Measurements from ENCODE around the gene GBF1. TPM values are rescaled to one million over a fixed set of nuclear protein-coding genes. Genes with fewer than 3 reads are reported as not detected.
"Not testable (repeated sequence)": the region's sequence is repeated elsewhere in the genome, so short reads cannot be mapped to it uniquely, and the experiment has no call there.

Gene GBF1
- total RNA-seq, 2 donors from 2014 or later, result 44.2 to 47.6 TPM

DNA sequence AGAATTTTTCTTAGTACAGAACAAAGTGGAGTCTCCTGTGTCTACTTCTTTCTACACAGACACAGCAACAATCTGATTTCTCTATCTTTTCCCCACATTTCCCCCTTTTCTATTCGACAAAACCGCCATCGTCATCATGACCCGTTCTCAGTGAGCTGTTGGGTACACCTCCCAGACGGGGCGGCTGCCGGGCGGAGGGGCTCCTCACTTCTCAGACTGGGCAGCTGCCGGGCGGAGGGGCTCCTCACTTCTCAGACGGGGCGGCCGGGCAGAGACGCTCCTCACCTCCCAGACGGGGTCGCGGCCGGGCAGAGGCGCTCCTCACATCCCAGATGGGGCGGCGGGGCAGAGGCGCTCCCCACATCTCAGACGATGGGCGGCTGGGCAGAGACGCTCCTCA, 56.0 kb downstream of the GBF1 start:
- not testable (repeated sequence) for H3K27me3 Mint-ChIP-seq (ENCODE audit: low read depth); H3K9me3 Mint-ChIP-seq; DNase-seq; H3K36me3 Mint-ChIP-seq (ENCODE audit: insufficient read depth in 2 of 2); H3K27ac Mint-ChIP-seq; H3K4me3 Mint-ChIP-seq; ATAC-seq (replicated peaks in 1 of 2)
- peaks cover 26% of the 10 kb centered on the region for H3K4me1 Mint-ChIP-seq (ENCODE audit: low read depth)

GRCh38 chr10:102302611-102303010, 57.3 kb downstream of the GBF1 start:
- Mint-ChIP-seq H3K36me3 (ENCODE audit: insufficient read depth in 2 of 2) (peaks cover 0 to 8% of the 10 kb centered on the region in 2 donors), H3K4me1 (ENCODE audit: low read depth) (peaks cover 21% of the 10 kb centered on the region), H3K4me3 (no peak overlapping the region), H3K9me3 (no peaks in the 10 kb centered on the region), H3K27me3 (ENCODE audit: low read depth) (no peaks in the 10 kb centered on the region), H3K27ac (no peak overlapping the region)
- DNase-seq (no peak), ATAC-seq (replicated peaks in 1 of 2) (no peak)

DNA sequence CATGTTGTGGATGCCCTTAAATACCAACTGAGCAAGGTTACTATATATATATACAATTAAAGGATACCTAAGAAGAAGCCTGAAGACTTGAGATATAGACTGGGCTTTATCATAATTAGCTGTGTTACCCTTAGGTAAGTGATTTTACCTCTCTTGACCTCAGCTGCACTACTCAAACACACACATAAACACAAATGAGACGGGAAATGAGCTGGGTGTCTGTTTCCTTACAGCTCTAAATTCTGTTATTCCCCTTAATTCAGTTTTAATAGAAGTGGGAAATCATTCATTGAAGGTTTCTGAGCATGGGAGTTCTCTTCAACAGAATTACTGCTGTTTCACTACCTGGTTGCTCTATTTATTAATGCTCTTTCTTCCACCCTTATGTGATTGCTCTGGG, 60.7 kb downstream of the GBF1 start:
- peaks cover 15% of the 10 kb centered on the region for H3K4me1 Mint-ChIP-seq (ENCODE audit: low read depth)
- H3K27ac Mint-ChIP-seq, result no peak overlapping the region
- DNase-seq (no peak), ATAC-seq (replicated peaks in 1 of 2) (no peak)
- no peaks in the 10 kb centered on the region for H3K9me3 Mint-ChIP-seq
- H3K36me3 Mint-ChIP-seq (ENCODE audit: insufficient read depth in 2 of 2), result peaks cover 0 to 12% of the 10 kb centered on the region in 2 donors
- no peak overlapping the region for H3K4me3 Mint-ChIP-seq
- H3K27me3 Mint-ChIP-seq (ENCODE audit: low read depth), result no peaks in the 10 kb centered on the region

DNA sequence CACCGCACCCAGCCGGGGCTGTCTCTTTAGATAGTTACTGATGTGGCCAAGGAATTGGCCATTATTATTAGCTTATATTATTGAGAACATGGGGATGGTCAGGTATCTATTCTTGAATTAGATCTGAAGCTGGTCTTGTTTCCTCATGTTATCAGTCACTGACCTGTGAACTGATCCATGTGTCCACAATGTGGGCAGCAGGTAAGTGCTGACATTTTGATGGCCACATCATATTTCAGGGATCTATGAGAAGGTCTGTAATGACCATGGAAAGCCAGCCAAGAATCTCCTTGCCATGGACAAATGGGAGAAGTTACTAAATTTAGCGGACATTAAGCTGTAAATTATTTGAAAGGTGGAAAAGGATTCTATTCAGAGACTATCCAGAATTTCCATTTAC, 61.4 kb downstream of the GBF1 start:
- DNase-seq, result no peak
- no peak overlapping the region for H3K27ac Mint-ChIP-seq
- no peak for ATAC-seq (replicated peaks in 1 of 2)

GRCh38 chr10:102308318-102308717, 63.0 kb downstream of the GBF1 start:
- Mint-ChIP-seq H3K36me3 (ENCODE audit: insufficient read depth in 2 of 2) (peaks cover 0 to 11% of the 10 kb centered on the region in 2 donors), H3K4me1 (ENCODE audit: low read depth) (peaks cover 37% of the 10 kb centered on the region)
- ATAC-seq (replicated peaks in 1 of 2); H3K27me3 Mint-ChIP-seq (ENCODE audit: low read depth); H3K4me3 Mint-ChIP-seq; H3K9me3 Mint-ChIP-seq; H3K27ac Mint-ChIP-seq; DNase-seq: not testable (repeated sequence)

More for the DNA sequence above, 61.4 kb downstream of the GBF1 start:
- Mint-ChIP-seq H3K36me3 (ENCODE audit: insufficient read depth in 2 of 2) (peaks cover 0 to 11% of the 10 kb centered on the region in 2 donors), H3K9me3 (no peaks in the 10 kb centered on the region), H3K4me1 (ENCODE audit: low read depth) (peaks cover 21% of the 10 kb centered on the region), H3K4me3 (no peak overlapping the region), H3K27me3 (ENCODE audit: low read depth) (no peaks in the 10 kb centered on the region)

- Mint-ChIP-seq H3K9me3 (no peaks in the 10 kb centered on the region), H3K4me1 (ENCODE audit: low read depth) (peaks cover 41% of the 10 kb centered on the region), H3K36me3 (ENCODE audit: insufficient read depth in 2 of 2) (peaks cover 0 to 11% of the 10 kb centered on the region in 2 donors), H3K27me3 (ENCODE audit: low read depth) (no peaks in the 10 kb centered on the region), H3K4me3 (no peak overlapping the region), H3K27ac (no peak overlapping the region)
- DNase-seq, result no peak
- no peak for ATAC-seq (replicated peaks in 1 of 2)
These were observed 63.9 kb downstream of the GBF1 start for GRCh38 chr10:102309236-102309635.

DNA sequence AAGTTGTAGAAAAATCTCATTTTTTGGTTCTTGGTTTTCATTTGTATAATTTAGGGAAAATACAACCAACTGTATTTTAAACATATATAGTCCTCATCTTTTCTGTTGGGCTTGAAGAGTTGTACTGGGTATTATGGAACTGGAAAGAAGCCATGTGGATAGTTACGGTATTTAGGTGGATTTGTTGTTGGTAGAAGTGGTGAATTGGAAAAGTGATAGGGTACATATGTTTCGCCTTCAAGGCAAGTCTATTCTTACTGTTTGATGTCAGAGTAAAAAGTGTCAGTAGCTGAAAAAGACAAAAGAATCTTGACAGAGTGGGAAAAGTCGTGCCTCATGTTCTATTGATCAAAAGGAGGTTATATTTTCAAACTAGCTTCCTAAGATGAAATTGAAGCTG, 64.6 kb downstream of the GBF1 start:
- Mint-ChIP-seq H3K27ac (no peak overlapping the region), H3K36me3 (ENCODE audit: insufficient read depth in 2 of 2) (peaks cover 0 to 11% of the 10 kb centered on the region in 2 donors), H3K4me1 (ENCODE audit: low read depth) (peaks cover 45% of the 10 kb centered on the region)

DNA sequence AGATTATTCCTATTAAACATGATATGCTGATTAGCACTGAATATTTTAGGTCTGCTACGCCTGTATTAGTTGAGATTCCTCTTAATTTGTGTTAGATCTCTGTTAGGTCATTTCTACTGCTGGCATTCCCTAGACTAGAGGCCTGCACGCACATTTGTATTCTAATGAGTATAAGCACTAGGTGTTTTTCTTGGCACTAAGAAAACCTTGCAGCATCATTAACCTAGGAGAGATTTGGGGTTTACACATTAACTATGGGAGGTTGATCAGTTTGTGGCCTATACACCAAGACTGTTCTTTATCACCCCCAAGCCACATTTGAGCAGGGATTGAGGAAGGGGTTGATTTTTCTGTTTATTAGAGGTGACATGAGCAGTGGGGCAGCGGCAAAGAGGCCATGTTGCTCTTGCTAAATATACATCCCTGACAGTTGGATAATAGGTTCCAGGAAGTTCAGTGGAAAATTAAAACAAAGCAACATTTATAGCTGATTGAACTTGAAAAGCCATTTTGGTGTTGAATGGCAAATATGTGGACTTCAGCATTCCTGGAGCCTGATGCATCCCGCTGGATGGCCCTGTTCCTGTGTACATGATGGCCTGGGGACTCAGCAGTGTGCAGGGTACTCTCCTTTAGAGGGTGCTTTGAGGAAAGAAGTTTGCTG, 65.2 kb downstream of the GBF1 start:
- peaks cover 0 to 11% of the 10 kb centered on the region in 2 donors for H3K36me3 Mint-ChIP-seq (ENCODE audit: insufficient read depth in 2 of 2)
- peaks cover 45% of the 10 kb centered on the region for H3K4me1 Mint-ChIP-seq (ENCODE audit: low read depth)
- H3K9me3 Mint-ChIP-seq, result no peaks in the 10 kb centered on the region
- no peak overlapping the region for H3K4me3 Mint-ChIP-seq
- DNase-seq (no peak), ATAC-seq (replicated peaks in 1 of 2) (no peak)
- H3K27ac Mint-ChIP-seq, result no peak overlapping the region
- no peaks in the 10 kb centered on the region for H3K27me3 Mint-ChIP-seq (ENCODE audit: low read depth)

More for the DNA sequence above, 64.6 kb downstream of the GBF1 start:
- H3K9me3 Mint-ChIP-seq, result no peaks in the 10 kb centered on the region
- no peak overlapping the region for H3K4me3 Mint-ChIP-seq
- ATAC-seq (replicated peaks in 1 of 2) (no peak), DNase-seq (no peak)
- H3K27me3 Mint-ChIP-seq (ENCODE audit: low read depth), result no peaks in the 10 kb centered on the region

DNA sequence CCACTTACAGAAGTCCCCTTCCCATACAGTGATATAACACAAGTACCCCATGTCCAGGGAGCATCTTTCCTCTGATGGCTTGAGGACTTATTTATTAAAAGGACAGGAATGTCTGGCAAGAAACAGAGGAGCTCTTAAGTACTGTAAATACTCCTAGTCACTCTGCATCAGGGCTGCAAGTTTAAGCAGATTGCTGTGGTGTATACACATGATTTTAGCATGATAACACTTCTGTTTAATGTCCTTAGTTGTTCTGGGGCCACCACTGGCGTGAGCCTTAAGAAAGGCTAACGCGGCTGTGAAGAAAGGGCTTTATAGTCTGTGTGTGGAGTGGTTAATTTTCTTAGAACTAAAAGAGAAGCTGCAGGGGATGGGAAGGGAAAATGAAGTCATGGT, 65.7 kb downstream of the GBF1 start:
- no peak for DNase-seq
- H3K27ac Mint-ChIP-seq, result no peak overlapping the region

GRCh38 chr10:102312683-102313082, 67.4 kb downstream of the GBF1 start:
- DNase-seq, result no peak
- peak; percentile 74 to 83 for ATAC-seq (replicated peaks in 1 of 2)
- Mint-ChIP-seq H3K9me3 (no peaks in the 10 kb centered on the region), H3K27ac (no peak overlapping the region), H3K4me1 (ENCODE audit: low read depth) (peaks cover 45% of the 10 kb centered on the region), H3K4me3 (peak overlapping the region in 1 of 2 donors; percentile 36), H3K27me3 (ENCODE audit: low read depth) (no peaks in the 10 kb centered on the region), H3K36me3 (ENCODE audit: insufficient read depth in 2 of 2) (peaks cover 0 to 4% of the 10 kb centered on the region in 2 donors)

More for the DNA sequence above, 65.7 kb downstream of the GBF1 start:
- ATAC-seq (replicated peaks in 1 of 2), result no peak
- Mint-ChIP-seq H3K4me3 (no peak overlapping the region), H3K27me3 (ENCODE audit: low read depth) (no peaks in the 10 kb centered on the region), H3K9me3 (no peaks in the 10 kb centered on the region), H3K4me1 (ENCODE audit: low read depth) (peaks cover 45% of the 10 kb centered on the region), H3K36me3 (ENCODE audit: insufficient read depth in 2 of 2) (peaks cover 0 to 11% of the 10 kb centered on the region in 2 donors)

DNA sequence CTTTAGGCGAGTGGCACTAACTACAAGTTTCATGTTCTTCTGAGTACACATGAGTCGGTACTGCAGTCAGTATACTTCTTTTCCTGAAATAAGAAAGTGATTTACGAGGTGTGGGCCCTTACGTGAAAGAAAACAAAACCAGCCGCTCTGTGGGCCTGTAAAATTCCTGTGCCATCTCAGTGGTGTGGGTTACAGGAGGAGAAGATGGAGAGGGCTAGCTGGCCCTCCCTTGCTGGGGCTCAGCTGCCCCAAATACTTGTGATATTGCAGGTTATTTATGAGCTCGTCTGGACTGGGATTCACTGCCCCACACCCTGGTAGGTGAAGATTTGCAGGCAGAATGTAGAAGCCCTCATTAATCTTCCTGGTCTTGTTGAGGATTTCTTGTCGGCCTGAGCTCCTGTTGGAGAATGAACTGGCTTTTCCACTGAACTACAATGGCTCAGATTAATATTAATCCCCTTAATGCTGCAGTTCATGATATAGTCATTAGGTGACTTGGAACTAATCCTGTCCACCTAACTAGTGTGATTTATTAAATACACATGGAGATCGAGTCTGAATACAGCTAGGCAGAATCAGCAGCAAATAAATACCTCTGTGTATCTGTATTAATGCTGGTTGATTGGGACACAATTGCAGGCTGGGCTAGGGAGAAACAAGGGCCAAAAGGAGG, 68.0 kb downstream of the GBF1 start:
- H3K9me3 Mint-ChIP-seq, result no peaks in the 10 kb centered on the region
- no peak overlapping the region for H3K27ac Mint-ChIP-seq
- ATAC-seq (replicated peaks in 1 of 2) (no peak), DNase-seq (no peak)
- H3K4me3 Mint-ChIP-seq, result no peak overlapping the region
- H3K36me3 Mint-ChIP-seq (ENCODE audit: insufficient read depth in 2 of 2), result no peaks in the 10 kb centered on the region
- no peaks in the 10 kb centered on the region for H3K27me3 Mint-ChIP-seq (ENCODE audit: low read depth)
- peaks cover 45% of the 10 kb centered on the region for H3K4me1 Mint-ChIP-seq (ENCODE audit: low read depth)

DNA sequence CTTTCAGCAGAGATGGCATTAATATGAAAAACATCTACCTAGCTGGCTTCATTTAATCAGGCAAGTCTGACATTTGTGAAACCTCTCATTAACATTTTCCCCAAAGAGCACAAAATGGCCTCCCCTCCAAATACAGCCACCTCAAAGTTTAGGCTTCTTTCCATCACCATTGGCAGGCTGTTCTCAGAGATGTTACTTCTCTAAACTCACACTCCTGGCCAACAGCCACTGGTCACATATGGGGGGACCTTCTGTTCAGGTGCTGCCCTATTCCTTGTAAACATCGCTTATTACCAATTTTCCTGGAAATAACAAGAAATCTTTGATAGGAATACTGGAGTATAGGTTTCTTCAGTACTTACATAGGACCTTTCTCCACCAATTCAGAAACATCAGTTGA, 69.5 kb downstream of the GBF1 start:
- Mint-ChIP-seq H3K27ac (peak overlapping the region; percentile 27), H3K9me3 (no peaks in the 10 kb centered on the region), H3K27me3 (ENCODE audit: low read depth) (no peaks in the 10 kb centered on the region), H3K4me1 (ENCODE audit: low read depth) (peaks cover 42% of the 10 kb centered on the region), H3K36me3 (ENCODE audit: insufficient read depth in 2 of 2) (no peaks in the 10 kb centered on the region), H3K4me3 (no peak overlapping the region)
- ATAC-seq (replicated peaks in 1 of 2) (no peak), DNase-seq (no peak)

DNA sequence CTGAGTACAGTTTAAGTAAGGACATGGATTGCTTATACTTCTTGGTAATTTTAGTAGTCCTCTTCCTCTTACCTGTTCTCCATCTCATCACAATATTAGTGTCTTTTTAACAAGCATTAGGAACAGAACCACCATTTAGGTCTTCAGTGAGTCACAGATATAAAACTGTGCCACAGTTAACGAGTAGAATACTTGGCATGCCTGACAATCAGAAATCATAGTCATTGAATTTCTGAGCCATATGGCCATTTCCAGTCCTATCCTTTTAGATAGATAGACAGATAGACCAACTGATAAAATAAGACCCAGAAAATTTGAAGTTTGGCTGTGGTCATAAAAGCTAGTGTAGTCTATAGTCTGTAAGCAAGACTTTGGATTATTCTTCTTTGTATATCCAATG, 71.1 kb downstream of the GBF1 start:
- H3K4me3 Mint-ChIP-seq, result no peak overlapping the region
- peaks cover 0 to 3% of the 10 kb centered on the region in 2 donors for H3K36me3 Mint-ChIP-seq (ENCODE audit: insufficient read depth in 2 of 2)
- H3K9me3 Mint-ChIP-seq, result no peaks in the 10 kb centered on the region
- H3K27me3 Mint-ChIP-seq (ENCODE audit: low read depth), result no peaks in the 10 kb centered on the region
- H3K27ac Mint-ChIP-seq, result no peak overlapping the region
- no peak for ATAC-seq (replicated peaks in 1 of 2)
- peaks cover 26% of the 10 kb centered on the region for H3K4me1 Mint-ChIP-seq (ENCODE audit: low read depth)
- no peak for DNase-seq
